ENCODE measurements around the gene SEL1L3. TPM values are rescaled to one million over a fixed set of nuclear protein-coding genes. Genes with fewer than 3 reads are reported as not detected.

The SEL1L3 gene
- total RNA-seq, 1 experiment from 2014 or later, result 15.7 TPM

DNA sequence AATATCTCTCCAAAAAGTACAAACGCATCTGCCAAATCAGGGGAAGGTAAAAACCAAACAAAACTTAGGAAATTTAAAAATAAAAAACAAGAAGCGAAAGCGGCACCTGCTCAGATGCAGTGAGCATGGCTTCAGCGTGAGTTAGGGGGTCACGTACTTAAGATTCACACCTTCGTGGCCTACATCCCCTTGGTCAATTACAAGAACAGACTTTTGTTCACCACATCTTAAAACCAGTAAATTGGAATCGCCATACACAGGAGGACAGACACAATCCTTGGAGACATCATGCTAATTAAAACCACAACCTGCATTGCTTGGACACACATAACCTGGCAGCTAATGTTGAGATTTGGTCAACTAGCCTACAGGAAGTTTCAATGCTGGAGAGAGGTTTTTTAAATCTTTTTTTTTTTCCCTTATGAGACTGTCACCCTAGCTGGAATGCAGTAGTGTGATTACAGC is 12.5 kb upstream of the SEL1L3 start:
- ChIA-PET CTCF (no interaction called here), POLR2A (no interaction called here)
- H3K9me3 ChIP-seq, result no peaks in the 10 kb centered on the region
- no TSS peak for BruUV-seq (replicated peaks)
- TF ChIP-seq, protein P1, sequence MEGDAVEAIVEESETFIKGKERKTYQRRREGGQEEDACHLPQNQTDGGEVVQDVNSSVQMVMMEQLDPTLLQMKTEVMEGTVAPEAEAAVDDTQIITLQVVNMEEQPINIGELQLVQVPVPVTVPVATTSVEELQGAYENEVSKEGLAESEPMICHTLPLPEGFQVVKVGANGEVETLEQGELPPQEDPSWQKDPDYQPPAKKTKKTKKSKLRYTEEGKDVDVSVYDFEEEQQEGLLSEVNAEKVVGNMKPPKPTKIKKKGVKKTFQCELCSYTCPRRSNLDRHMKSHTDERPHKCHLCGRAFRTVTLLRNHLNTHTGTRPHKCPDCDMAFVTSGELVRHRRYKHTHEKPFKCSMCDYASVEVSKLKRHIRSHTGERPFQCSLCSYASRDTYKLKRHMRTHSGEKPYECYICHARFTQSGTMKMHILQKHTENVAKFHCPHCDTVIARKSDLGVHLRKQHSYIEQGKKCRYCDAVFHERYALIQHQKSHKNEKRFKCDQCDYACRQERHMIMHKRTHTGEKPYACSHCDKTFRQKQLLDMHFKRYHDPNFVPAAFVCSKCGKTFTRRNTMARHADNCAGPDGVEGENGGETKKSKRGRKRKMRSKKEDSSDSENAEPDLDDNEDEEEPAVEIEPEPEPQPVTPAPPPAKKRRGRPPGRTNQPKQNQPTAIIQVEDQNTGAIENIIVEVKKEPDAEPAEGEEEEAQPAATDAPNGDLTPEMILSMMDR (IDR thresholded peaks at IDR 0.05; ENCODE audit: insufficient read depth in 1 of 2, low read depth in 1 of 2, low read length in 1 of 2, severe bottlenecking in 1 of 2, unreplicated experiment in 1 of 2), result no peak
- no peaks in the 10 kb centered on the region for H3K4me1 ChIP-seq
- no peaks in the 10 kb centered on the region for H3K9me3 Mint-ChIP-seq (ENCODE audit: unreplicated experiment)
- DNase-seq, result no peak
- no peak overlapping the region for H3K4me3 Mint-ChIP-seq (ENCODE audit: unreplicated experiment)
- intact Hi-C loops (cut with micrococcal nuclease; ENCODE audit: unreplicated experiment), result no loop called here
- H3K27me3 Mint-ChIP-seq (ENCODE audit: insufficient read depth, unreplicated experiment), result peaks cover 4% of the 10 kb centered on the region
- H3K36me3 Mint-ChIP-seq (ENCODE audit: insufficient read depth, unreplicated experiment), result no peaks in the 10 kb centered on the region
- no peak overlapping the region for H3K27ac Mint-ChIP-seq (ENCODE audit: unreplicated experiment)
- H3K4me1 Mint-ChIP-seq (ENCODE audit: low read depth, unreplicated experiment), result no peaks in the 10 kb centered on the region
- H3K27me3 ChIP-seq (replicated peaks; ENCODE audit: control insufficient read depth, insufficient read depth, low read length), result no peaks in the 10 kb centered on the region
- no peak overlapping the region for H3K4me3 ChIP-seq (ENCODE audit: low read depth, low read length)
- no peaks in the 10 kb centered on the region for H3K36me3 ChIP-seq (ENCODE audit: control insufficient read depth, insufficient read depth, low read length)

DNA sequence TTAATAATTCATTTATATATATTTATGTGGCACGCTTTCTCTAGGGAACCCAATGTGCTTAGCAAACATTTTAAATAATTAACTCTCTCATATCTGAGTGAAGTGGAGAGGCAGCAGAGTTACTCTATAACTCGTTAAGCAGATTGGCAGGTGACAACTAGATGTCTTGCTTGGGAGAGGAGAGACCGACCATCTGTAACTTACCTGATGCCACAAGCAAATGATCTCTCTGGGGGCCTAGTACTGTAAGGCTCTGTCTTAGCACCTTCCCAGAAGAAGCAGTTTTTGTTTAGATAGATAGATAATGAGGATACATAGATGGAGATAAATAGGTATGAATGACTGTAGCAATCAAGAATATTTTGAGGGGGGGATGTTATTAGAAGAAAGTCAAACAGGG is 11.9 kb upstream of the SEL1L3 start:
- Mint-ChIP-seq H3K4me3 (ENCODE audit: unreplicated experiment) (no peak overlapping the region), H3K27me3 (ENCODE audit: insufficient read depth, unreplicated experiment) (peaks cover 1% of the 10 kb centered on the region), H3K27ac (ENCODE audit: unreplicated experiment) (no peak overlapping the region), H3K9me3 (ENCODE audit: unreplicated experiment) (no peaks in the 10 kb centered on the region), H3K36me3 (ENCODE audit: insufficient read depth, unreplicated experiment) (no peaks in the 10 kb centered on the region), H3K4me1 (ENCODE audit: low read depth, unreplicated experiment) (no peaks in the 10 kb centered on the region)
- POLR2A ChIA-PET, result no interaction called here
- Histone ChIP-seq H3K4me1 (no peaks in the 10 kb centered on the region), H3K27me3 (replicated peaks; ENCODE audit: control insufficient read depth, insufficient read depth, low read length) (no peaks in the 10 kb centered on the region), H3K9me3 (no peaks in the 10 kb centered on the region), H3K36me3 (ENCODE audit: control insufficient read depth, insufficient read depth, low read length) (no peaks in the 10 kb centered on the region), H3K4me3 (ENCODE audit: low read depth, low read length) (no peak overlapping the region)
- CTCF ChIA-PET, result no interaction called here
- no peak for DNase-seq
- TF ChIP-seq, protein P1 (IDR thresholded peaks at IDR 0.05; ENCODE audit: insufficient read depth in 1 of 2, low read depth in 1 of 2, low read length in 1 of 2, severe bottlenecking in 1 of 2, unreplicated experiment in 1 of 2), result no peak
- BruUV-seq (replicated peaks), result no TSS peak
- intact Hi-C loops (cut with micrococcal nuclease; ENCODE audit: unreplicated experiment), result no loop called here

DNA sequence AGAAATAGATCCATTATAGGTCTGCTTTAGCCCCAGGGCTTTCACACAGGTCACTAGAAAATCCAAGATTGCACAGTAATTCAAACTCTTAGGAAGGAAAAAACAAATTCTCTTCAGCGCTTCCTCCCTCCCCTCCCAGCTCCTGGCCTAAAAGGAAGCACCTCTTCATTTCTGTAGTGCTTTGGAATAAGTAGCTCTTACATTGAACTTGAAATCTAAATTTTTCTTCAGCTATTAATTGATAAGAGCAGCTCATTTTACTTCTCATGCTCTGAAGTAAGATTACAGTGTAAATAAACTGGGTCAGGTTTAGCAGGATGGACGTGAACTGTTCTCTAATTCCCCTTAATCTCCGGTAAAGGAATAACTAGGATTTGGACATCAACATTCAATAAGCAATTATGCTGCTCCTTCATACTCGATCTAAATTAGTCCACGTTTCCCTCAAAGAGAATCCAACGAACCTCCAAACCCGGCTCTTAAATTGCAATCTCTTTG is 10.9 kb upstream of the SEL1L3 start:
- intact Hi-C loops (cut with micrococcal nuclease; ENCODE audit: unreplicated experiment), result no loop called here
- no peaks in the 10 kb centered on the region for H3K4me1 Mint-ChIP-seq (ENCODE audit: low read depth, unreplicated experiment)
- Histone ChIP-seq H3K4me1 (no peaks in the 10 kb centered on the region), H3K36me3 (ENCODE audit: control insufficient read depth, insufficient read depth, low read length) (no peaks in the 10 kb centered on the region), H3K27me3 (replicated peaks; ENCODE audit: control insufficient read depth, insufficient read depth, low read length) (no peaks in the 10 kb centered on the region), H3K9me3 (no peaks in the 10 kb centered on the region), H3K4me3 (ENCODE audit: low read depth, low read length) (no peak overlapping the region)
- TF ChIP-seq, protein P1 (IDR thresholded peaks at IDR 0.05; ENCODE audit: insufficient read depth in 1 of 2, low read depth in 1 of 2, low read length in 1 of 2, severe bottlenecking in 1 of 2, unreplicated experiment in 1 of 2), result no peak
- H3K27me3 Mint-ChIP-seq (ENCODE audit: insufficient read depth, unreplicated experiment), result no peaks in the 10 kb centered on the region
- H3K27ac Mint-ChIP-seq (ENCODE audit: unreplicated experiment), result no peak overlapping the region
- no peaks in the 10 kb centered on the region for H3K9me3 Mint-ChIP-seq (ENCODE audit: unreplicated experiment)
- no peak for DNase-seq
- ChIA-PET POLR2A (no interaction called here), CTCF (no interaction called here)
- no peak overlapping the region for H3K4me3 Mint-ChIP-seq (ENCODE audit: unreplicated experiment)
- BruUV-seq (replicated peaks), result no TSS peak
- no peaks in the 10 kb centered on the region for H3K36me3 Mint-ChIP-seq (ENCODE audit: insufficient read depth, unreplicated experiment)
